ENCODE measurements around the gene HECTD1.
"Not testable (repeated sequence)": the region's sequence is repeated elsewhere in the genome, so short reads cannot be mapped to it uniquely, and the experiment has no call there.

Gene HECTD1

GRCh38 chr14:31095817-31096216 is 111.8 kb downstream of the HECTD1 start:
- DNase-seq (ENCODE audit: low read depth in 4 of 4, low spot score in 1 of 4): not testable (repeated sequence)

- not testable (repeated sequence) for DNase-seq (ENCODE audit: low read depth in 4 of 4, low spot score in 1 of 4)
Measured at GRCh38 chr14:31093884-31094839, 113.4 kb downstream of the HECTD1 start.

GRCh38 chr14:31092160-31092708 is 115.4 kb downstream of the HECTD1 start:
- no peak for DNase-seq (ENCODE audit: low read depth in 4 of 4, low spot score in 1 of 4)

- no peak for DNase-seq (ENCODE audit: low read depth in 4 of 4, low spot score in 1 of 4)
Measured at GRCh38 chr14:31090883-31091764, 116.5 kb downstream of the HECTD1 start.

- DNase-seq (ENCODE audit: low read depth in 4 of 4, low spot score in 1 of 4): not testable (repeated sequence)
Measured at GRCh38 chr14:31086466-31086865, 121.1 kb downstream of the HECTD1 start.

GRCh38 chr14:31085027-31085426 is 122.6 kb downstream of the HECTD1 start:
- no peak for DNase-seq (ENCODE audit: low read depth in 4 of 4, low spot score in 1 of 4)

GRCh38 chr14:31084385-31084784 is 123.2 kb downstream of the HECTD1 start:
- no peak for DNase-seq (ENCODE audit: low read depth in 4 of 4, low spot score in 1 of 4)

- DNase-seq (ENCODE audit: low read depth in 4 of 4, low spot score in 1 of 4): no peak
Measured at GRCh38 chr14:31083781-31084180, 123.8 kb downstream of the HECTD1 start.

GRCh38 chr14:31080484-31080883 is 127.1 kb downstream of the HECTD1 start:
- no peak for DNase-seq (ENCODE audit: low read depth in 4 of 4, low spot score in 1 of 4)

- no peak for DNase-seq (ENCODE audit: low read depth in 4 of 4, low spot score in 1 of 4)
Measured at GRCh38 chr14:31080056-31080455, 127.5 kb downstream of the HECTD1 start.

- DNase-seq (ENCODE audit: low read depth in 4 of 4, low spot score in 1 of 4): no peak
Measured at GRCh38 chr14:31078766-31079165, 128.8 kb downstream of the HECTD1 start.

- no peak for DNase-seq (ENCODE audit: low read depth in 4 of 4, low spot score in 1 of 4)
Measured at GRCh38 chr14:31075144-31075543, 132.4 kb downstream of the HECTD1 start.

GRCh38 chr14:31071151-31071550 is 136.4 kb downstream of the HECTD1 start:
- no peak for DNase-seq (ENCODE audit: low read depth in 4 of 4, low spot score in 1 of 4)

GRCh38 chr14:31070431-31070830 is 137.2 kb downstream of the HECTD1 start:
- DNase-seq (ENCODE audit: low read depth in 4 of 4, low spot score in 1 of 4): no peak

GRCh38 chr14:31069343-31069742 is 138.2 kb downstream of the HECTD1 start:
- DNase-seq (ENCODE audit: low read depth in 4 of 4, low spot score in 1 of 4): no peak

- DNase-seq (ENCODE audit: low read depth in 4 of 4, low spot score in 1 of 4): no peak
Measured at GRCh38 chr14:31068235-31068634, 139.4 kb downstream of the HECTD1 start.

- DNase-seq (ENCODE audit: low read depth in 4 of 4, low spot score in 1 of 4): not testable (repeated sequence)
Measured at GRCh38 chr14:31062908-31063307, 144.7 kb downstream of the HECTD1 start.

- no peak for DNase-seq (ENCODE audit: low read depth in 4 of 4, low spot score in 1 of 4)
Measured at GRCh38 chr14:31060253-31060875, 147.2 kb downstream of the HECTD1 start.

GRCh38 chr14:31059152-31059924 is 148.3 kb downstream of the HECTD1 start:
- no peak for DNase-seq (ENCODE audit: low read depth in 4 of 4, low spot score in 1 of 4)

- no peak for DNase-seq (ENCODE audit: low read depth in 4 of 4, low spot score in 1 of 4)
Measured at GRCh38 chr14:31057701-31058364, 149.8 kb downstream of the HECTD1 start.

All from stimulated activated CD4-positive, alpha-beta T cell treated with anti-CD3 and anti-CD28 coated beads, Interleukin-1b, Interleukin-23, amount 100 ng/mL, for 24 hours (primary cell).